ENCODE results near the gene SLC22A24. TPM values are rescaled to one million over a fixed set of nuclear protein-coding genes. Genes with fewer than 3 reads are reported as not detected.

SLC22A24 gene
- total and polyA plus RNA-seq, 5 experiments from 2014 or later, result not detected

- Mint-ChIP-seq H3K9me3 (peaks cover 0 to 12% (median 0%) of the 10 kb centered on the region in 9 donors), H3K27ac (no peak overlapping the region), H3K4me1 (no peaks in the 10 kb centered on the region), H3K36me3 (peaks cover 0 to 6% (median 3%) of the 10 kb centered on the region in 3 donors), H3K27me3 (peaks cover 6 to 38% (median 35%) of the 10 kb centered on the region in 5 donors), H3K4me3 (no peak overlapping the region)
- POLR2A ChIA-PET, result no interaction called here
- no peak for ATAC-seq
- DNase-seq, result no peak
These were observed 101.4 kb downstream of the SLC22A24 start for GRCh38 chr11:63042596-63042995.

GRCh38 chr11:63032457-63032856, 111.6 kb downstream of the SLC22A24 start:
- POLR2A ChIA-PET, result no interaction called here
- H3K4me1 Mint-ChIP-seq, result peaks cover 0 to 7% (median 2%) of the 10 kb centered on the region in 4 donors

More at GRCh38 chr11:63032457-63032856, 111.6 kb downstream of the SLC22A24 start:
- H3K4me3 Mint-ChIP-seq, result no peak overlapping the region
- no peak overlapping the region for H3K27ac Mint-ChIP-seq
- DNase-seq (no peak), ATAC-seq (no peak)
- H3K36me3 Mint-ChIP-seq, result no peaks in the 10 kb centered on the region
- H3K27me3 Mint-ChIP-seq, result peaks cover 11 to 61% (median 19%) of the 10 kb centered on the region in 5 donors
- peaks cover 0 to 2% (median 0%) of the 10 kb centered on the region in 9 donors for H3K9me3 Mint-ChIP-seq

Other genes with a start within 250 kb of the SLC22A24 start
- gene CHRM1, start 222.9 kb downstream of the SLC22A24 start, total RNA-seq, result not detected
- not detected for gene CHRM1, start 222.9 kb downstream of the SLC22A24 start, polyA plus RNA-seq
- gene SLC22A6, start 159.3 kb downstream of the SLC22A24 start, total RNA-seq, result not detected
- not detected for gene SLC22A6, start 159.3 kb downstream of the SLC22A24 start, polyA plus RNA-seq
- gene SLC22A8, start 128.4 kb downstream of the SLC22A24 start, total RNA-seq, result not detected
- gene SLC22A8, start 128.4 kb downstream of the SLC22A24 start, polyA plus RNA-seq, result not detected
- not detected for gene SLC22A25, start 99.4 kb upstream of the SLC22A24 start, total RNA-seq
- not detected for gene SLC22A25, start 99.4 kb upstream of the SLC22A24 start, polyA plus RNA-seq
- not detected for gene SLC22A9, start 225.6 kb upstream of the SLC22A24 start, total RNA-seq
- not detected for gene SLC22A9, start 225.6 kb upstream of the SLC22A24 start, polyA plus RNA-seq

All from naive thymus-derived CD8-positive, alpha-beta T cell (primary cell).